ENCODE measurements around the gene DGLUCY. TPM values are rescaled to one million over a fixed set of nuclear protein-coding genes. Genes with fewer than 3 reads are reported as not detected.

The DGLUCY gene
- total RNA-seq, 1 experiment from 2014 or later = 54.8 TPM

- Mint-ChIP-seq H3K4me1 (ENCODE audit: low read depth, unreplicated experiment) (no peaks in the 10 kb centered on the region), H3K36me3 (ENCODE audit: insufficient read depth, unreplicated experiment) (no peaks in the 10 kb centered on the region), H3K27me3 (ENCODE audit: insufficient read depth, unreplicated experiment) (no peaks in the 10 kb centered on the region), H3K4me3 (ENCODE audit: unreplicated experiment) (no peak overlapping the region), H3K27ac (ENCODE audit: unreplicated experiment) (no peak overlapping the region), H3K9me3 (ENCODE audit: unreplicated experiment) (no peaks in the 10 kb centered on the region)
- POLR2A ChIA-PET = no interaction called here
- Histone ChIP-seq H3K36me3 (ENCODE audit: control insufficient read depth, insufficient read depth, low read length) (no peaks in the 10 kb centered on the region), H3K4me3 (ENCODE audit: low read depth, low read length) (no peak overlapping the region), H3K9me3 (no peaks in the 10 kb centered on the region), H3K27me3 (replicated peaks; ENCODE audit: control insufficient read depth, insufficient read depth, low read length) (no peaks in the 10 kb centered on the region), H3K4me1 (peaks cover 2% of the 10 kb centered on the region)
- CTCF ChIA-PET = no interaction called here
- intact Hi-C loops (cut with micrococcal nuclease; ENCODE audit: unreplicated experiment) = no loop called here
- BruUV-seq (replicated peaks) = no TSS peak
- no peak for DNase-seq
- TF ChIP-seq, protein P1, sequence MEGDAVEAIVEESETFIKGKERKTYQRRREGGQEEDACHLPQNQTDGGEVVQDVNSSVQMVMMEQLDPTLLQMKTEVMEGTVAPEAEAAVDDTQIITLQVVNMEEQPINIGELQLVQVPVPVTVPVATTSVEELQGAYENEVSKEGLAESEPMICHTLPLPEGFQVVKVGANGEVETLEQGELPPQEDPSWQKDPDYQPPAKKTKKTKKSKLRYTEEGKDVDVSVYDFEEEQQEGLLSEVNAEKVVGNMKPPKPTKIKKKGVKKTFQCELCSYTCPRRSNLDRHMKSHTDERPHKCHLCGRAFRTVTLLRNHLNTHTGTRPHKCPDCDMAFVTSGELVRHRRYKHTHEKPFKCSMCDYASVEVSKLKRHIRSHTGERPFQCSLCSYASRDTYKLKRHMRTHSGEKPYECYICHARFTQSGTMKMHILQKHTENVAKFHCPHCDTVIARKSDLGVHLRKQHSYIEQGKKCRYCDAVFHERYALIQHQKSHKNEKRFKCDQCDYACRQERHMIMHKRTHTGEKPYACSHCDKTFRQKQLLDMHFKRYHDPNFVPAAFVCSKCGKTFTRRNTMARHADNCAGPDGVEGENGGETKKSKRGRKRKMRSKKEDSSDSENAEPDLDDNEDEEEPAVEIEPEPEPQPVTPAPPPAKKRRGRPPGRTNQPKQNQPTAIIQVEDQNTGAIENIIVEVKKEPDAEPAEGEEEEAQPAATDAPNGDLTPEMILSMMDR (IDR thresholded peaks at IDR 0.05; ENCODE audit: insufficient read depth in 1 of 2, low read depth in 1 of 2, low read length in 1 of 2, severe bottlenecking in 1 of 2, unreplicated experiment in 1 of 2) = no peak
These were observed 145.0 kb downstream of the DGLUCY start for GRCh38 chr14:91258876-91259275.

DNA sequence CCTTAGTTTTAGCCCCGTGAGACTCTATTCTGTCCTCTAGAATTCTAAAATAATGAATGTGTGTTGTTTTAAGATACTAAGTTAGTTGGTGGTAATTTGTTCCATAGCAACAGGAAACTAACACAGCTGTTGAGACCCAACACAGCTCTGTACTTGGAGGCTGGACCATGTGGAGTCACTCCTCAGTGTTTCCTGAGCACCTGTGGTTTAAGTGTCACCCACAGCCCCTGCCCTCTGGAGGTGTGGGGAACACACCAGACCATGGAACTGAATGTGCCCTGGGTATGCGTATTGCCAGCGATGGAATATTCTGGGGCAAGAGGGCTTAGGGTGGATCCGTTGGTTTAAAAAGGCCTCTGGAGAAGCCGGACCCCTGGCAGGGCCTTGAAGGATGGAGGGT, 147.2 kb downstream of the DGLUCY start:
- Histone ChIP-seq H3K36me3 (ENCODE audit: control insufficient read depth, insufficient read depth, low read length) (no peaks in the 10 kb centered on the region), H3K4me1 (0 out of 2 replicates have a peak, but pooled peaks cover 3% of the 10 kb centered on the region), H3K9me3 (no peaks in the 10 kb centered on the region), H3K27me3 (replicated peaks; ENCODE audit: control insufficient read depth, insufficient read depth, low read length) (no peaks in the 10 kb centered on the region), H3K4me3 (ENCODE audit: low read depth, low read length) (no peak overlapping the region)
- TF ChIP-seq, protein P1 (IDR thresholded peaks at IDR 0.05; ENCODE audit: insufficient read depth in 1 of 2, low read depth in 1 of 2, low read length in 1 of 2, severe bottlenecking in 1 of 2, unreplicated experiment in 1 of 2) = no peak
- no peak overlapping the region for H3K27ac Mint-ChIP-seq (ENCODE audit: unreplicated experiment)
- H3K27me3 Mint-ChIP-seq (ENCODE audit: insufficient read depth, unreplicated experiment) = no peaks in the 10 kb centered on the region
- peaks cover 6% of the 10 kb centered on the region for H3K4me1 Mint-ChIP-seq (ENCODE audit: low read depth, unreplicated experiment)
- H3K4me3 Mint-ChIP-seq (ENCODE audit: unreplicated experiment) = no peak overlapping the region
- intact Hi-C loops (cut with micrococcal nuclease; ENCODE audit: unreplicated experiment) = no loop called here
- H3K36me3 Mint-ChIP-seq (ENCODE audit: insufficient read depth, unreplicated experiment) = no peaks in the 10 kb centered on the region
- no peak for DNase-seq
- ChIA-PET CTCF (no interaction called here), POLR2A (no interaction called here)
- H3K9me3 Mint-ChIP-seq (ENCODE audit: unreplicated experiment) = no peaks in the 10 kb centered on the region
- no TSS peak for BruUV-seq (replicated peaks)

DNA sequence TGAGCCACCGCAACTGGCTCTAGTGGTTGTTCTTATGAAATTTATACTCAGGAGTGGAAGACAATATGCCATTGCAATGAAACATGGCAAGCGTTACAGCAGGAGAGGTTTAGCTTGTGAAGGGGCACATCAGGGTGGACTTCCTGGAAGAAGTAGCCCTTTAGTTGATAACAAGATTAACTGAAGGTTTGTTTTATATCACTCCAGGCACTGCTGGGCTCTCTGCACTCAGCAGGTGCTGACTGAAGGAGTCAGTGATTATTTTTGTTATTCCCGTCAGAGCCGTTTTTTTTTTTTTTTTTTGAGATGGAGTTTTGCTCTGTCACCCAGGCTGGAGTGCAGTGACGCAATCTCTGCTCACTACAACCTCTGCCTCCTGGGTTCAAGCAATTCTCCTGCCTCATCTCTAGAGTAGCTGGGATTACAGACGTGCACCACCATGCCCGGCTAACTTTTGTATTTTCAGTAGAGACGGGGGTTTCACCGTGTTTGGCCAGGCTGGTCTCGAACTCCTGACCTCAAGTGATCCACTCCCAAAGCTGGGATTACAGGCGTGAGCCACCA, 148.2 kb downstream of the DGLUCY start:
- CTCF ChIA-PET = no interaction called here
- intact Hi-C loops (cut with micrococcal nuclease; ENCODE audit: unreplicated experiment) = no loop called here
- Mint-ChIP-seq H3K36me3 (ENCODE audit: insufficient read depth, unreplicated experiment) (no peaks in the 10 kb centered on the region), H3K4me3 (ENCODE audit: unreplicated experiment) (no peak overlapping the region), H3K27me3 (ENCODE audit: insufficient read depth, unreplicated experiment) (no peaks in the 10 kb centered on the region), H3K9me3 (ENCODE audit: unreplicated experiment) (no peaks in the 10 kb centered on the region), H3K4me1 (ENCODE audit: low read depth, unreplicated experiment) (peaks cover 6% of the 10 kb centered on the region), H3K27ac (ENCODE audit: unreplicated experiment) (no peak overlapping the region)
- BruUV-seq (replicated peaks) = no TSS peak
- no peak overlapping the region for H3K4me3 ChIP-seq (ENCODE audit: low read depth, low read length)
- no peak for DNase-seq
- H3K36me3 ChIP-seq (ENCODE audit: control insufficient read depth, insufficient read depth, low read length) = no peaks in the 10 kb centered on the region
- POLR2A ChIA-PET = no interaction called here
- H3K27me3 ChIP-seq (replicated peaks; ENCODE audit: control insufficient read depth, insufficient read depth, low read length) = no peaks in the 10 kb centered on the region
- no peaks in the 10 kb centered on the region for H3K9me3 ChIP-seq
- TF ChIP-seq, protein P1 (IDR thresholded peaks at IDR 0.05; ENCODE audit: insufficient read depth in 1 of 2, low read depth in 1 of 2, low read length in 1 of 2, severe bottlenecking in 1 of 2, unreplicated experiment in 1 of 2) = no peak
- 0 out of 2 replicates have a peak, but pooled peaks cover 3% of the 10 kb centered on the region for H3K4me1 ChIP-seq

Measured in Caco-2 (cell line).